Stimulated activated CD8-positive, alpha-beta memory T cell treated with anti-CD3 and anti-CD28 coated beads, Interleukin-7, amount 100 ng/mL, for 1 hour (primary cell): ENCODE measurements around the gene ITCH.
"Not testable (repeated sequence)": the region's sequence is repeated elsewhere in the genome, so short reads cannot be mapped to it uniquely, and the experiment has no call there.

Experiments used
- DNase-seq, 2 donors: peaks; one replicate each; pipeline ENCODE4 v3.0.0-alpha.2; 2020; ENCODE audit warnings: low read depth in 2 of 2

ITCH gene

DNA sequence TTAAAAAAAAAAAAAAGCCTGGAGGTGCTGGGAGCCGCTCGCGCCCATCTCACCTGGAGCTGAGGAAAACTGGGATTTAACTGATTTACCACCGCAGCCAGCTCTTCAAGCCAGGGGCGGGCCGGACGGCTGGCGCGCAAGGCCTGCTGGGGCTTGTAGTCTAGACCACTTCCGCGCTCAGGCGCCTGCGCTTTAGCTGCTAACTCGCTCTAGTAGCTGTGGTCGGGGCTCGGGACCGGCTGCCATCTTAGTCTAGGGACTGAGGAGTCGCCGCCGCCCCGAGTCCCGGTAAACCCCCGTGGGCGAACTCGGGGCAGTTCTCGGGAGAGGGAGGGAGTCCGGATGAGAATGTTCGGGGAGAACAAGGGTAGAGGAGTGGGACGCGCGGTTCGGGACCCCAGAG lies at the start of gene ITCH:
Gene ITCH (plus strand): TSS at position 212 of the 403 bp plus-strand sequence. CDS start 30,539 bp downstream, outside the sequence.
- DNase-seq: peak; percentile 82 to 87

DNA sequence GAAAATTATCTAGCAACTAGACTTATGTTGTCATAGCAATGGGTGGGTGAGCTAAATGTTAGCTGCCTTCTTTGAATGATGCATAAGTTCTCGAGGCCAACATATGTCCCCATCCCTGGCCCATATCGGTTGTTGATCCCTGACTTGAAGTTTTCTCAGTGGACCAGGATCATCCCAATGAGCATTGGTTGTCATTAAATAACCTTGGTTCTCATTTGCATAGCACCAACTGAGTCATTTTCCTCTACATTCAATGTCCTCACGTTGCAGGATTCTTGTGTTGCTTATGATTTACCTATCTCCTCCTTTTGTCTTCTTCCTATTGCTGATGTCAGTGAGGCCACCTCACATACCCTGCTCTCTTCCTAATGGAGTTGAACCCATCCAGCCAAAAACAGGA lies 47.8 kb upstream of the ITCH start:
- DNase-seq: no peak

DNA sequence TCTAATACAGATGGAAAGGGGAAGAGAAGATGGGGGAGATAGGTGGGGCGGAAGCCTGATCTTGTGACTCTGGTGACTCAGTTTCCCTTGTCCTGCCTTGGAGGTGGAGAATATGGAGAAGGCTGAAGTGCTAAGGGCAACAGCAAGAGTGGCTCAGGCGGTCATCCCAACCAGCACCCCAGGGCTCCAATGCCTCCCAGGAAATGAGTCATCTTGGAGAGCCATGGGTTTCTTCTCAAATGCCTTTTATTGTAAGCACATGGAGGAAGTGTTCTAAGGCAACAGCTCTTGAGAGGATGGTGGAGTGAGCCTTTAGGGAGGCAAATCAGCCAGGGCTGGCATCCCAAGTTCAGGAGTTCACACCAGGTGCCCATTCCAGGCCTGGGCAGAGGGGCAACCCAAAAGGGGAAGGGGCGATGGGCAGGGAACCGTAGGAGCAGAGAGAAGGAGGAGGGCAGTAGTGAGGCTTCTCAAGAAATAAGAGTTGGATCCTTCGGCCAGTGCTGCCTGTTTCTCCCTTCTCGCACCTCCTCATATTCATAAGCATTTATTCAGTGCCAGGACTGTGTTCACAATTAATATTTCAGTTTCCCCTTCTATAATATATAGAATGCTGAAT lies 46.8 kb upstream of the ITCH start:
- no peak for DNase-seq

DNA sequence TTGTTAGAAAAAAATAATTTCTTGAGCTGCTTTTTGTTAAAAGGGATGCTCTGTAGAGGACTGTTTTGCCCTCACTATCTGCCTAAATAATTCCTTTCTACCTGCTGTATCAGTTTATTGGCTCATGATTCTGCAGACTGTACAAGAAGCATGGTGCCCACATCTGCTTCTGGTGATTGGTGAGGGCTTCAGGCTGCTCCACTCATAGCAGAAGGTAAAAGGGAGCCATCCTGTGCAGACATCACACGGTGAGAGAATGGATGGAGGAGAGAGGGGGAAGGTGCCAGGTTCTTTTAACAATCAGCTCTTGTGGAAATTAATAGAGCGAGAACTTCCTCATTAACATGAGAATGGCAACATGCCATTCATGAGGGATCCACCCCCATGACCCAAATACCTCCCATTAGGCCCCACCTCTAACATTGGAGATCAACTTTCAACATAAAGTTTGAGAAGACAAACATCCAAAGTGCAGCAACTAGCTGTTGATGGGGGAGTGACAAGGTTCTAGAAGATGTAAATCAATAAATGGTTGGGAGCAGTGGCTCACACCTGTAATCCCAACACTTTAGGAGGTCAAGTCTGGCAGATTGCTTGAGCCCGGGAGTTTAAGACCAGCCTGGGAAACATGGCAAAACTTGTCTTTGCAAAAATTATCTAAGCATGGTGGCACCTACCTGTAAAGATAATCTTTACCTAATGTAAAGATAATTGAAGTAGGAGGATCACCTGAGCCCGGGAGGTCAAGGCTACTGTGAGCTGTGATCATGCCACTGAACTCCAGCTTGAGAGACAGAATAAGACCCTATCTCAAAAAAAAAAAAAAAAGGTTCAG lies 44.2 kb upstream of the ITCH start:
- no peak for DNase-seq

DNA sequence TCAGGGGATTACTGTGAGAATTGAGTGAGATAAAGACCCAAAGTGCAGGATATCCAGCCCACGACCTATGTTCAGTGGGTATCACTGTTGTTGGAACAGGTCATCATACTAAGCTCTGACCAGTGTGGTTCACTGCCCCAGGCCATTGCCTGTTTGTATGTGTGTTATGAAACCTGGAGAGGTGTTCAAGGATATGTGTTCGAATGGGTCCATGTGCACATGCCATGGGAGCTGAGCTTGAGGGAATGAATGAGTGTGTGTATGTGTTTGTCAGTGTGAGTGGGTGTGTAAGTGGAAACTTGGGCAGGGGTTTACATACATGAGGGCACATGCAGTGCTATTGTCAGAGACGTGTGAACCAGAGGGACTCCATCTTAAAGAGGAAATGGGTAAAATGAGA lies 42.2 kb upstream of the ITCH start:
- no peak for DNase-seq

DNA sequence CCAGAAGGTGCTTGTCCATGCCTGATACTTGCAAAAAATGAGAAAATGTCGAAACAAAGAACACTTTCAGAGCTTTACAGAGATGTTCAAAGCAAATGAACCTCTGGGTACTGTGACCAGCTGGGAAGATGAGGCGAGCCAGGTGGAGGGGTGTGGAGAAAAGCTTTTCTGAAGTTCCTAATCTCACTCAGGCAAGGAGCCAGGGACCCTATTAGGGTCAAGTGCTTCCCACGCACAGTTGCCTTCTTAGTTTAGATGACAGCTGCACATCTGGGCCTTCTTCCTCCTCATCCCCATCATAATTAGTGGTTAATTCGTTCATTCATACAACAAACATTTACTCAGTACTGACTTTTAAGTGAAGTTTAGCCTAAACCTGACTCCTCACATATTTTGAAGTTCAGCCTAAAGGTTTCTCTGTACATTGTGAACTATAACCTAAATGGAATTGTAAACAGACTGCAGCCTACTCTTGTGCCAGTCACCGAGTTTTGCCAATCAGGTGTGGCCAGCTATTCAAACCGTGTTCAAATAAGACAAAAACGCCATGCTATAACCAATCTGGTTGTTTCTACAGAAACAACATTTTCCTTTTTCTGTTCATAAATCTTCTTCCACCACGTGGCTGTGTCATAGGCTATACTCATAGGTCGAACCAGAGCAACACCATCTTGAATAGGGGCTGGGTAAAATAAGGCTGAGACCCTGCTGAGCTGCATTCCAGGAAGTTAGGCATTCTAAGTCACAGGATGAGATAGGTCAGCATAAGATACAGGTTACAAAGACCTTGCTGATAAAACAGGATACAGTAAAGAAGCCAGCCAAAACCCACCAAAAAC lies 40.6 kb upstream of the ITCH start:
- no peak for DNase-seq

DNA sequence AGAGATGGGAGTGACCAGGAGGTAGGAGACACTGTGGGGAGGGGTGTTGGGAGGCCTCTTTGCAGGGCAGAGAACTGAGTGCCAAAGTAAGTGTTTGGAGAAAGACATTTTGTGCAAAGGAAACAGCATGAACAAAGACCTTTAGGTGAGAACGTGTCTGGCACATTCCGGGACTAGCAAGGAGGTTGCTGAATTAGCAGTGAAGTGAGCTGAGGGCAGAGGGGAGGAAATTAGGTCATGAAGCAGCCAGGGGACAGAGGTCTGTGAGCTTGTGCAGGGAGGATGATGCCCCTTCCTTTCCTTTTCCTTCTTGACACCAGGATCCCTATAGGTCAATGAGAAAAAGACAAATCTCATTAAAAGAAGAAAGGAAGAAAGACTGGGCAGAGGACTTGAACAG lies 38.5 kb upstream of the ITCH start:
- DNase-seq: no peak

DNA sequence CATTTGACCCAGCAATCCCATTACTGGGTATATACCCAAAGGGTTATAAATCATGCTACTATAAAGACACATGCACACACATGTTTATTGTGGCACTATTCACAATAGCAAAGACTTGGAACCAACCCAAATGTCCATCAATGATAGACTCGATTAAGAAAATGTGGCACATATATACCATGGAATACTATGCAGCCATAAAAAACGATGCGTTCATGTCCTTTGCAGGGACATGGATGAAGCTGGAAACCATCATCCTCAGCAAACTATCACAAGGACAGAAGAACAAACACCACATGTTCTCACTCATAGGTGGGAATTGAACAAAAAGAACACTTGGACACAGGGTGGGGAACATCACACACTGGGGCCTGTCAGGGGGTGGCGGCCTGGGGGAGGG lies 34.9 kb upstream of the ITCH start:
- not testable (repeated sequence) for DNase-seq

DNA sequence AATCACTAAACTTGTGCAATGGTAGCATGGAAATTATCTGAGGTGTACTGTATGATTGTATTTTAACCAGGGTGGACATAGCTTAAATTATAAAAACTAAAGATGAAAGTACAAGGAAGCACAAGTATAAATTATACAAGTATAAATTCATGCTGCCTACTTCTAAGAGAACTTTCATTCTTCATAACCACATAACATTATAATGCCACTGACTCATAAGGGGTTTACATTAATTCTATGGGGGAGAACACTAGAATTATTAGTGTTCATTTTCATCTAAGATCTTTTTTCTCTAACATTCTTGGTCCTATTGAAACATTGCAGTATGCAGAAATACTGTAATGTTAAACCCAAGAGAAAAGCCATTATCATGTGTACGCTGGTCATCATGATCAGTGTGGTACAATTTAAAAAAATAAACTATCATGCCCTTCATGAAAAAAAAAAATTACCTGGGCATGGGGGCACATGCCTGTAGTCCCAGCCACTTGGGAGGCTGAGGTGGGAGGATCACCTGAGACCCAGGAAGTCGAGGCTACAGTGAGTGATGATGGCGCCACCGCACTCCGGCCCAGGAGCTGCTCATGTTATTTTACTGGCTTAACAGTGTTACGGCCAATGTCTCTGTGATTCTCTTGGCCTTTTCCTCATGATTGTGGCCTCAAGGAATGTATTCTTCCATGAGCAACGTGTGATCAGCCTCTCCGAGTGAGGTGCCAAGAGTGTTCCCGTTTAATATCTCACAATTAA lies 34.0 kb upstream of the ITCH start:
- DNase-seq: no peak

DNA sequence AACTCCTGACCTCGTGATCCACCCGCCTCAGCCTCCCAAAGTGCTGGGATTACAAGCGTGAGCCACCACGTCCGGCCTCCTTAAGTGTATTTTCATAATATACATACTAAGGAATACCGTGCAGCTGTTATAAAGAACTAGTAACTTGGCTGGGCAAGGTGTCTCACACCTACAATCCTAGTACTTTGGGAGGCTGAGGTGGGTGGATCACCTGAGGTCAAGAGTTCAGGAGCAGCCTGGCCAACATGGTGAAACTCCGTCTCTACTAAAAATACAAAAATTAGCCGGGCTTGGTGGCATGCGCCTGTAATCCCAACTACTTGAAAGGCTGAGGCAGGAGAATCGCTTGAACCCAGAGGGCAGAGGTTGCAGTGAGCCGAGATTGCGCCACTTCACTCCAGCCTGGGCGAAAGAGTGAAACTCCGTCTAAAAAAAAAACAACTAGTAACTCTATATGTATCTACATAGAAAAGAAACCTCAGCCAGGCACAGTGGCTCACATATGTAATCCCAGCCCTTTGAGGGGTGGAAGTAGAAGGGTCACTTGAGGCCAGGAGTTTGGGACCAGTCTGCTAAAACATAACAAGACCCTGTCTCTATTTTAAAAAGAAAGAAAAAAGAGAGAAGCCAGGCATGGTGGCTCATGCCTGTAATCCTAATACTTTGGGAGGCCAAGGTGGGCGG lies 32.1 kb upstream of the ITCH start:
- DNase-seq: not testable (repeated sequence)

DNA sequence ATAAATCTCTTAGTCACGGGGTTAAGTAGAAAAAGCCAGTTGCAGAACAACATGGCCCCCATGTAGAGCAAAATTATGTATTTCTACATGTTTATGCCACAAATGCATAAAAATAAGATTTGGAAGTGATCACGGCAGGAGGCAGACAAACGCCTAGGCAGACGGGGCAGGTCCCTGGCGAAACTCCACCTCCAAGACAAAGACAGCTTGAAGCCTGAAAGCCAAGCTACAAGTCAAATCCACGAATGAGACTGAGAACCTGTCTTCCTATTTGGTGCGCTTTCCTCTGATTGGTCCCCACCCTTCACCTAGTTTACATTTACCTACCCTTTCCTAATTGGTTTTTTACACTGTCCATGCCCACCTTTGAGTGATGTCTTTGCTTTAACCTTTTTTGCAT lies 31.2 kb upstream of the ITCH start:
- DNase-seq: no peak

DNA sequence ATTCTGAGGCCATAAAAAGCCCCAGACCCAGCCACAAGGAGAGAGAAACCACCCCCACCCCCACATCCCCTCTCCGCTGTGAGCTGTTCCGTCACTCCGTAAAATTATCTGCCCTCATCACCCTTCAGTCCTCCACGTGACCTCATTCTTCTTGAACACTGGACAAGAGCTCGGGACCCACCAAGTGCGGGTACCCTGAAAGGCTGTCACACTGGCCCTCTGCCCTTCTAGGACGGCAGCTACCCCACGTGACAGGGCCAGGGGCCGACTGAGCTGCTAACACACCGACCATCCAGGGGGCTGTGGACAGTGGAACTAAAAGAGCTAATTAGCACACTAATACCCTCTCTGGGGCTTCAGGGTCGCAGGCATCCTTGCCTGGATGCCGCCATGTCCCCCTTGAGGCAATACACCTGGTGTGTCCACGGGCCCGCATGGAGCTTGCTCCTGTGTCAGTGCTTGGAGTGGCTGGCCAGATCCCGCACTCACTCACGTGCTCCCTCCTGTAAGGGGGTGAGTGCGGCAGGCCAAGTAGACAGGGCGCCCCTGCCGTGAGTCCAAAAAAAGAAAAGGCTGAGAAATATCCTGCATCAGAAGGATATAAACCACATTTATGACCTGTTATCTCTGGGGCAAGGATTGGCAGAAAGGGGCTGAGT lies 30.7 kb upstream of the ITCH start:
- DNase-seq: no peak

DNA sequence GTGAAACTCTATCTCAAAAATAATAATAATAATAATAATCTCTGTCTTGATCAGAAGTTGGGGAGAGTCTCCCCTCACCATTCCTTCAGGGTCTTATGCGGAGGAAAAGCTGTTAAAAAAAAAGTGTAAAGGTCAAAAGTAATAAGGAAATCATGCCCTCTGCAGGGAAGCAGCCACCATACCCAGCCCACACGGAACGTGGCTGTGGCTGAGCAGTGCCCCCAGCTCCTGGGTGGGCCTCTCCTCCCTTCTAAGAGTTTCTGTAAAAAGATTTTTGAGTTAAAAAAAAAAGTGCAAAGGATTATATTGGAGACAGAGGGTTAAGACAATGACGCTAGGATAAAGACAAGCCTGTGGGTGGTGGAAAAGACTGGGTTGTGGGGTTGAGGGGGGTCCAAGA lies 29.3 kb upstream of the ITCH start:
- no peak for DNase-seq

DNA sequence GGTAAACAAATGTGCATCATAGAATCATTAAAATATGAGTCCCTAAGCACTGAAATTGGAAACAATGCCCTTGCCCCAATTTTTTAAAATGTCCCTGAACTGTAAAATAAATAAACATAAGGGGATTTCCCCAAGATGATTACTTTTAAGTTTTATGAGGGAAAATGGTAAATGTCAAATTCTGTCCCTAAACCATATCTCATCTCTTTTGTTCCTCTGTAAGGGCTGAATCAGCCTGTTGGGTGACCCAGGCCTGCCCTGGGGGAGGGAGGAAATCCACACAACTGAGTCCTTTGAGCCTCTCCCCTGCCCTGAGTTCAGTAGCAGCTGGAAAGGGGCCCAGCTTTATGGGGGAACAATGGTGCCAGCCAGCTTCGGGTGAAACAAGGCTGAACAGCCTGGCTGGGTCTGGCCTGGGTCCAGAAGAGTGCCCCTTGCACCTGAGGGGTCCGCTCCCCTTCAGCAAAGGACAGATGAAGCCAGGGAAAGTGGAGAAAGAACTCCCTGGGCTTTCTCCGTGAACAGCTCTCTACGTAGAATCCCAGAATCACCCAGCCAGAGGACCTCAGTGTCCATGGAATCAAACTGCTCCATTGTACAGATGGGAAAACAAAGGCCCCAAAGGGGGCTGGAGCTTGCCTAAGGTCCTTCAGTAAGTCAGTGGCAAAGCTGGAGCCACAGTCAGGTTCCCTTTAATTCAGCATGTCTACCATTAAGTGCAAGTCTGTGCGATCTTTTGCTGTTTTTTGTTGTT lies 28.2 kb upstream of the ITCH start:
- DNase-seq: no peak

DNA sequence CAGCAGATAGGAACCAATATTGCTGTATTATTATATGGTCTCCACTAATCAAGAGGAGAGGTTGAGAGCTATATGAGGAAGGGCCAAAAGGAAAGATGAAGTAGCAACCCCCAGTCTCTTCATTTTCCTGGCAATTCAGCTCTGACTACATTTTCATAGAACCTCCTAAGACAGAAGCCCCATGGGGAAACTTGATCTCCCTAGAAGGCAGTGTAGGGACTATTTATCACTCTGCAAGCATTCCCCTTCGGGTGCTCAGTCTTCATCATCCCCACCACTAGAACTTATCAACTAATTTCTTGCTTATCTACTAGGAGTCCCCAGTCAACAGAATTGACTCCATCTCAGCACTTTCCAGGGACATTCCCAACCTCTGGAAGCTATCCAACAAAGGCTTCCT lies 25.5 kb upstream of the ITCH start:
- no peak for DNase-seq

DNA sequence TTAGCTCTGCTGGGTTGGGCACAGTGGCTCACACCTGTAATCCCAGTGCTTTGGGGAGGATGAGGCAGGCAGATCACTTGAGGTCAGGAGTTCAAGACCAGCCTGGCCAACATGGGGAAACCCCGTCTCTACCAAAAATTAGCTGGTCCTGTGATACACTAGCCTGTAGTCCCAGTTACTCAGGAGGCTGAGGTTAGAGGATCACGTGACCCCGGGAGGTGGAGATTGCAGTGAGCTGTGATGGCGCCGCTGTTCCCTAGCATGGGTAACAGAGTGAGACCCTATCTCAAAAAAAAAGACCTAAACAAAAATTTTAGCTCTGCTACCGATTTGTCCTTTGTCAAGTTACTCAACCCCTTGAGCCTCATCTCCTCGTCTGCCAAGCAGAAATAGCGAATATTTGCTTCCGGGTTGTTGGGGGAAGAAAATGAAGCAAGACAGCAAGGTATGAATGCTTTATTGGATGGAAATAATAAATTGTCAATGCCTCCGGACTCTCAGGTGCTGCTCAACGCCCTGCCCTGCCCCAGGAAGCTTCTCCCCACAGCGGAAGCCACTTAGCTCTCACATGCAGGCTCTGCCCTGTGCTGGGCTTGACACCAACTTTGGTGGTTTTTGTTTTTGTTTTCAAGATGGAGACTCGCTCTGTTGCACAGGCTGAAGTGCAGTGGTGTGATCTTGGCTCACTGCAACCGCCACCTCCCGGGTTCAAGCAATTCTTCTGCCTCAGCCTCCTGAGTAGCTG lies 24.9 kb upstream of the ITCH start:
- no peak for DNase-seq

DNA sequence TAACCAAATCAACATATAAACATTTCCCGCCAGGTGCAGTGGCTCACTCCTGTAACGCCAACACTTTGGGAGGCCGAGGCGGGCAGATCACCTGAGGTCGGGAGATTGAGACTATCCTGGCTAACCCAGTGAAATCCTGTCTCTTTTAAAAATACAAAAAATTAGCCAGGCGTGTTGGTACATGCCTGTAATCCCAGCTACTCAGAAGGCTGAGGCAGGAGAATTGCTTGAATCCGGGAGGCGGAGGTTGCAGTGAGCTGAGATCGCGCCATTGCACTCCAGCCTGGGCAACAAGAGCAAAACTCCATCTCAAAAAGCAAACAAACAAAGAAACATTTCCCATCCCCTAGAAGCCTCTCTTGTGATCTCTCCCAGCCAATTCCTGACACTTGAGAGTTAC lies 22.3 kb upstream of the ITCH start:
- DNase-seq: not testable (repeated sequence)

DNA sequence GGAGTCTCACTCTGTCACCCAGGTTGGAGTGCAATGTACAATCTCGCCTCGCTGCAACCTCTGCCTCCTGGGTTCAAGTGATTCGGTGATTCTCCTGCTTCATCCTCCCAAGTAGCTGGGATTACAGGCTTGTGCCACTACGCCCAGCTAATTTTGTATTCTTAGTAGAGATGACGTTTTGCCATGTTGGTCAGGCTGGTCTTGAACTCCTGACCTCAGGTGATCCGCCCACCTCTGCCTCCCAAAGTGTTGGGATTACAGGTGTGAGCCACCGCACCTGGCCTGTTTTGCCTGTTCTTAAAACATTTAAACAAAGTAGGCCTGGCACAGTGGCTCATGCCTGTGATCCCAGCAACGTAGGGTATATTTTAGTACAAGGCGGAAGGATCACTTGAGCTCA lies 21.9 kb upstream of the ITCH start:
- not testable (repeated sequence) for DNase-seq
